HG03039 (cell line): Measurements from ENCODE around the gene QPRT.
"Not testable (repeated sequence)": the region's sequence is repeated elsewhere in the genome, so short reads cannot be mapped to it uniquely, and the experiment has no call there.

Experiments used
- ATAC-seq: cut with Tn5 transposase; IDR thresholded peaks from one replicate; pipeline ENCODE4 v1.9.1; 2021; ENCODE audit warnings: mild to moderate bottlenecking, moderate library complexity; ENCODE audit not compliant: unreplicated experiment

Gene QPRT

DNA sequence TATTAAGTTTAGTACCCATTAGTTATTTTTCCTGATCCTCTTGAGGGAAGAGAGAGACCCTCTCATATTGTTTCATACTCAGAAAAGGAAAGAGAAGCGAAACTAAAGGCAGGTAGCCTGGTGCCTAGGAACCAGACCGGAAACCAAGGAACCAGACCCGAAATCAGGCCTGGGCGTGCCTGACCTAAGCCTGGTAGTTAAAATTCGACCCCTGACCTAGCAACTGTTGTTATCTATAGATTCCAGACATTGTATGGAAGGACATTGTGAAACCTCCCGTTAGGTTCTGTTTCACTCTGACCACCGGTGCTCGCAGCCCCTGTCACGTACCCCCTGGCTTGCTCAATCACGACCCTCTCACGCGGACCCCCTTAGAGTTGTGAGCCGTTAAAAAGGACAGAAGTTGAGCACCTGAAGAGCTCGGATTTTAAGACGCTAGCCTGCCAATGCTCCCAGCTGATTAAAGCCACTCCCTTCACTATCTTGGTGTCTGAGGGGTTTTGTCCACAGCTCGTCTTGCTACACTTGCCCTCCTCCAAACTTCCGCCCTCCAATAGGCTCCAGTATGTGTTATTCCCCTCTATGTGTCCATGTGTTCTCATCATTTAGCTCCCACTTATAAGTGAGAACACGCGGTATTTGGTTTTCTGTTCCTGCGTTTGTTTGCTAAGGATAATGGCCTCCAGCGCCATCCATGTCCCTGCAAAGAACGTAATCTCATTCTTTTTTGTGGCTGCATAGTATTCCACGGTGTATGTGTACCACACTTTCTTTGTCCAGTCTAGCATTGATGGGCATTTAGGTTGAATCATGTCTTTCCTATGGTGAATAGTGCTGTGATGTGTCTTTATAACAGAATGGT, 10.7 kb downstream of the QPRT start:
- ATAC-seq, result not testable (repeated sequence)

GRCh38 chr16:29692606-29693005, 13.6 kb downstream of the QPRT start:
- not testable (repeated sequence) for ATAC-seq

- ATAC-seq, result no peak
Measured at GRCh38 chr16:29694384-29695195, 15.6 kb downstream of the QPRT start.

DNA sequence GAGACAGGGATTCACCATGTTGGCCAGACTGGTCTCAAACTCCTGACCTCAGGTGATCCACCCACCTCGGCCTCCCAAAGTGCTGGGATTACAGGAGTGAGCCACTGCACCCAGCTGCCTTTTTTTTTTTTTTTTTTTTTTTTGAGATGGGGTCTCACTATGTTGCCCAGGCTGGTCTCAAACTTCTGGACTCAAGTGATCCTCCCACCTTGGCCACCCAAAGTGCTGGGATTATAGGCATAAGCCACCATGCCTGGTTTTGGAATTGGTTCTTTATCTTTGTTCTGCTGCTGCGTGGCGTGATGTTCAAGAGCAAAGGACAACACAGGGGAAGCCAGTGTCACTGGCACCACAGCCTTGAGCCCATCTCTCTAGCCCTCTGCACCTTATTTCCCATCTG, 16.7 kb downstream of the QPRT start:
- not testable (repeated sequence) for ATAC-seq

DNA sequence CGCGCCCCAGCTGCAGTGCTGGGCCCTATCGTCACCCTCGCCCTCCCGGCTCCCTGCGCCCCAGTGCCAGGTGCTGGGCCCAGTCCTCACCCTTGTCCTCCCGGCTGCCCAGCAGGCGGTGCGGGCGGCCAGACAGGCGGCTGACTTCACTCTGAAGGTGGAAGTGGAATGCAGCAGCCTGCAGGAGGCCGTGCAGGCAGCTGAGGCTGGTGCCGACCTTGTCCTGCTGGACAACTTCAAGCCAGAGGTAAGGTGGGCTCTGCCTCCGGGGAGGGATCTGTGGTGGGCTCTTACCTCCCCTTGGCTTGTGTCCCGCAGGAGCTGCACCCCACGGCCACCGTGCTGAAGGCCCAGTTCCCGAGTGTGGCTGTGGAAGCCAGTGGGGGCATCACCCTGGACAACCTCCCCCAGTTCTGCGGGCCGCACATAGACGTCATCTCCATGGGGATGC, 17.9 kb downstream of the QPRT start:
- ATAC-seq, result no peak

DNA sequence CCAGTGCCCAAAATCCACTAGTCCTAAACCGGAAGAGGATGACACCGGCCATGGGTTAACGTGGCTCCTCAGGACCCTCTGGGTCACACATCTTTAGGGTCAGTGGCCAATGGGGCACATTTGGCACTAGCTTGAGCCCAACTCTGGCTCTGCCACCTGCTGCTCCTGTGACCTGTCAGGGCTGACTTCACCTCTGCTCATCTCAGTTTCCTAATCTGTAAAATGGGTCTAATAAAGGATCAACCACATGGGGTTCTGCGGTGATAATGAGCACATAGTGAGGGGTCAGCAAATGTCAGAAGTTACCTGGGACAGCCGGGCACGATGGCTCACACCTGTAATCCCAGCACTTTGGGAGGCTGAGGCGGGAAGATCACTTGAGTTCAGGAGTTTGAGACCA, 18.4 kb downstream of the QPRT start:
- no peak for ATAC-seq

- ATAC-seq, result no peak
Measured at GRCh38 chr16:29698042-29698441, 19.1 kb downstream of the QPRT start.

- no peak for ATAC-seq
Measured at GRCh38 chr16:29698484-29699323, 19.7 kb downstream of the QPRT start.

- ATAC-seq, result no peak
Measured at GRCh38 chr16:29699324-29700219, 20.6 kb downstream of the QPRT start.

DNA sequence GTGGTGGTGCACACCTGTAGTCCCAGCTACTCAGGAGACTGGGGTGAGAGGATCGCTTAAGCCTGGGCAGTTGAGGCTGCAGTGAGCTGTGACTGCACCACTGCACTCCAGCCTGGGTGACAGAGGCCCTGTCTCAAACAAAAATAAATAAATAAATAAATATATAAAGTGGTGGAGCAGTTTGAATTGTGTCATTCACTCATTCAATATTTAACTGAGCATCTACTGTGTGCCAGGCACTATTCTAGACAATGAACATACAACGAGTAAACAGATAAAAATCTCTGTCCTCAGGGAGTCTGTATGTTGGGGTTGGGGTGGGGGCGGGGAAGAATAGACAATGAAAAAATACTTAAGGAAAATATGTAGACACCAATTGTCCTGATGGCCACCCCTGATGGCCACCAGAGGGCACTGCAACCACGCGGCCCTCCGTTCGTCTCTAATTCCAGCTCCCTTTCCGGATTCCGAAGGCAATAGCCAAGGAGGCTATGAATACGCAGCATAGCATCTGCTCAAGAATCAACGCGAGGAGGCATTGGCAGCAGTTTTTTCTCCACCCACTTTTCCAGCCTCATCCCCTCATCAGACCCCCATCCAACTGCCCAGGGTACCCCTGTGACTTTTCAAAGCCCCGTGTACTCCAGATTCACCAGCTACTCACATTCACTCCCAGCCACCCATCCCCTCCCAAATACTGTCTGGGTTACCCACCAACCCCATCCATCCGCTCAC, 21.4 kb downstream of the QPRT start:
- ATAC-seq, result no peak

DNA sequence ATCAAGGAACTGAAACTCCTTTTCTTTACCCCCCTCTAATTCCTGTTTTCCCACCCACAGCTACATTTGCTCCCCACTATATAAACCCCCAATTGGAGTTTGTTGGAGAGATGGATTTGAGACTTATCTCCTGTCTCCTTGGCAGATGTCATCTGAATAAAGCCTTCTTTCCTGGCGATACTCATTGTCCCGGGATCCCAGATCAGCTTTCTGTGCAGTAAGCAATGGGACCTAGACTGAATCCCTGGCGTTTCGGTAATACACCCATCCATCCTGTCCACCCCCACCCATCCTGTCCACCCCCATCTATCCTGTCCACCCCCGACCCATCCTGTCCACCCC, 22.2 kb downstream of the QPRT start:
- ATAC-seq, result no peak

DNA sequence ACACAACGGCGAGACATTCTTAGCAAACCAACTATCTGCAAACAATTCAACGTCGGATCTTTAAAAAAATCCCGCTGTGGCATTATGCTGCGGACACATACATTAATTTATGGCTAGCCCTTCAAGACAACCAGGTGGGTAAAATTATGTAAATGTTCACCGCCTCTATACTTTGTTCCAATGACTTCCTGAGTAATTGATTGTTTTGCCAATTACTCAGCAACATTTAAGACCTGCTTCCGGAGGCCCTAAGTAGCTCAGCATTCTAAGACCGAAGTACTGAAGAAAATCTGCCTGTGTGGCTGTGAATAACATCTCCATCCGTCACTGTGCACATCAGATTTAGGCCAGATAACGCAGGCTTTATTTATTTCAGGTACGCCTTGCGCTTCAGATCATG, 23.3 kb downstream of the QPRT start:
- no peak for ATAC-seq

- ATAC-seq, result no peak
Measured at GRCh38 chr16:29705030-29705429, 26.1 kb downstream of the QPRT start.

GRCh38 chr16:29707160-29707559, 28.2 kb downstream of the QPRT start:
- not testable (repeated sequence) for ATAC-seq

- no peak for ATAC-seq
Measured at GRCh38 chr16:29708917-29709600, 30.1 kb downstream of the QPRT start.

GRCh38 chr16:29709657-29710056, 30.7 kb downstream of the QPRT start:
- not testable (repeated sequence) for ATAC-seq

DNA sequence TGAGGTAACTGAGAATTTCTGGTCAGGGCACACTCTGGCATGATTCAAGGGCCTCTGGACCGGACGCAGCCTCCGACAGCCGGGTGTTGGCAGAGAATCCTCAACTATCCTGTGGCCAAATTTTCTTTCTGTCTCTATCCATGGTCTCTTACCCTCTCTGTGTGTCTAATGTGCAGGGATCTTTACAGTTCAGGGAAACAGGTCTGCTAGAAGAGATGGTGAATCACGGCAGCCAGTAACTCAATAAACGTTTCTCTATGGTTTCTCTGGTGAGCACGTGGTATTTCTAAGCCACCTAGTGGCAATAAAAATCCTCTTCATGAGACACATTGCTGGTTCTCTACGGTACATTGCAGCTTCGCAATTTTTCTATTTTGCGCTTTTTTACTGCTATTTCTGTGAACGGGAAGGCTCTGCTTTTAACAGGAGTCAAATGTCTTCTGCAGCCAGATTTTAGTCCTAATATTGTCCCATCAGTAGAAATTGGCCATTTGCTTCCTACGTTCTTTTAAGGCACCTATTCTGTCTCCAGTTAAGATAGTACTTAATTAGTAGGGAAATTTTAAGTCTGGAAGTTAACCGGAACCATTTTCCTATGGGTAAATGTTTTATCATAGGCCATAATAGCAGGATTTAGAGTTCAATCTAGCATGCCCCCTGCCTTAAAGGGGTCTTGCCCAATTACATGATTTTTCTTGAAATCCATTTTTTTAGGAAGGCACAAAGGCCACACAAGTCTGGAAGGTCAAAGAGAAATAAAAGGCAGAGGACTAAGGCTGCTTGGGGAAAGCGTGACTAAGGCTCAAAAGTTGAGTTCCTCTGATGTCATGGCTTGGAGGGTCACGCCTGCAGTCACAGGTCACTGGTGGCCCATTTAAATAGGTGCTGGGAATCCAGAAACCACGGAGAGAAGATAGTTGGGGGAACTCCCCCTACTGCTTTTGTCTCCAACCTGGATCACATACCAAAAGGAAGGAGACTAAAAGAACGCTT, 31.5 kb downstream of the QPRT start:
- ATAC-seq, result no peak

GRCh38 chr16:29712809-29713208, 33.8 kb downstream of the QPRT start:
- ATAC-seq, result no peak
